Suprapubic skin (tissue), 4 donors: ENCODE data around the gene CES4A.

Experiments
- CTCF ChIP-seq, 2 donors: fragments of 200-600 bp in 1 of 2; fragments of 450-650 bp in 1 of 2; sonication (generic) in 1 of 2; IDR thresholded peaks; one replicate each; pipeline ENCODE4 v1.5.1; 2016 to 2019; ENCODE audit warnings: antibody characterized with exemption in 2 of 2, mild to moderate bottlenecking in 1 of 2, moderate library complexity in 1 of 2
- EP300 ChIP-seq: sonication (generic); formaldehyde crosslinking; IDR thresholded peaks from one replicate; pipeline ENCODE4 v1.6.1; 2017; ENCODE audit warnings: antibody characterized with exemption
- POLR2A ChIP-seq, 2 donors: fragments of 450-650 bp; IDR thresholded peaks; one replicate each; pipeline ENCODE4 v1.6.1; 2017; ENCODE audit warnings: antibody characterized with exemption in 2 of 2, mild to moderate bottlenecking in 2 of 2, moderate library complexity in 2 of 2
- POLR2AphosphoS5 ChIP-seq, 3 donors: sonication (generic); formaldehyde crosslinking; IDR thresholded peaks; one replicate each; pipeline ENCODE4 v1.6.1; 2017; ENCODE audit warnings: antibody characterized with exemption in 3 of 3

GRCh38 chr16:67028696-67029253 lies 40.4 kb downstream of the CES4A start, which contains the start of gene CBFB:
- TF ChIP-seq CTCF (IDR thresholded peaks at IDR 0.05) (no peak), POLR2A (IDR thresholded peaks at IDR 0.05) (peak; percentile 11 to 75), POLR2AphosphoS5 (IDR thresholded peaks at IDR 0.05) (peak in 1 of 3 donors; percentile 68), EP300 (no peak)
